Thoracic aorta (tissue), 2 donors: ENCODE results near the gene PLCL2. TPM values are rescaled to one million over a fixed set of nuclear protein-coding genes. Genes with fewer than 3 reads are reported as not detected.

Source experiments
- ATAC-seq: fragments of 150-250 bp; one replicate; pipeline ENCODE4 v1.8.0; 2017; ENCODE audit warnings: low read depth; ENCODE audit not compliant: insufficient number of reproducible peaks, low FRiP score
- DNase-seq: peaks from one replicate; pipeline ENCODE4 v3.0.0-alpha.2; 2020; ENCODE audit warnings: low spot score
- H3K27ac ChIP-seq, 2 donors: fragments of 200-600 bp; sonication (generic); 1 replicate in 1 of 2; 2 replicates in 1 of 2; pipeline ENCODE4 v1.5.1; 2016; ENCODE audit warnings: mild to moderate bottlenecking in 2 of 2, moderate library complexity in 2 of 2
- H3K27me3 ChIP-seq: fragments of 200-600 bp; sonication (generic); replicated peaks from 2 replicates; pipeline ENCODE4 v1.6.0; 2016; ENCODE audit warnings: mild to moderate bottlenecking; ENCODE audit not compliant: insufficient read depth
- H3K36me3 ChIP-seq: fragments of 200-600 bp; sonication (generic); one replicate; pipeline ENCODE4 v1.5.1; 2016
- H3K4me1 ChIP-seq, 2 donors: fragments of 200-600 bp; sonication (generic); 1 replicate in 1 of 2; 2 replicates in 1 of 2; pipeline versions ENCODE4 v1.5.1 to v1.6.0; 2016; ENCODE audit warnings: low read depth in 2 of 2, mild to moderate bottlenecking in 1 of 2; ENCODE audit not compliant: control insufficient read depth in 1 of 2
- H3K4me3 ChIP-seq: fragments of 200-600 bp; sonication (generic); 2 replicates; pipeline ENCODE4 v1.5.1; 2016; ENCODE audit warnings: mild to moderate bottlenecking
- H3K9me3 ChIP-seq: fragments of 200-600 bp; sonication (generic); 2 replicates; pipeline ENCODE4 v1.5.1; 2016
- total RNA-seq, 2 donors: library from RNA; depleted of rRNA; stranded (reverse); fragments of >200 nt; gene quantifications; one replicate each; pipeline versions ENCODE4 v1.1.0 to v1.2.3, GENCODE V29; 2016
- TF ChIP-seq, protein P1 (sequence below): fragments of 200-600 bp; sonication (generic); IDR thresholded peaks from one replicate; pipeline ENCODE4 v1.5.1; 2019; ENCODE audit warnings: antibody characterized with exemption

PLCL2 gene
- total RNA-seq, 2 donors from 2014 or later = 6.9 to 17.1 TPM

- no peak for ATAC-seq
Measured at GRCh38 chr3:17077606-17078005, 192.9 kb downstream of the PLCL2 start.

GRCh38 chr3:17078926-17079465 lies 194.2 kb downstream of the PLCL2 start:
- TF ChIP-seq, protein P1, sequence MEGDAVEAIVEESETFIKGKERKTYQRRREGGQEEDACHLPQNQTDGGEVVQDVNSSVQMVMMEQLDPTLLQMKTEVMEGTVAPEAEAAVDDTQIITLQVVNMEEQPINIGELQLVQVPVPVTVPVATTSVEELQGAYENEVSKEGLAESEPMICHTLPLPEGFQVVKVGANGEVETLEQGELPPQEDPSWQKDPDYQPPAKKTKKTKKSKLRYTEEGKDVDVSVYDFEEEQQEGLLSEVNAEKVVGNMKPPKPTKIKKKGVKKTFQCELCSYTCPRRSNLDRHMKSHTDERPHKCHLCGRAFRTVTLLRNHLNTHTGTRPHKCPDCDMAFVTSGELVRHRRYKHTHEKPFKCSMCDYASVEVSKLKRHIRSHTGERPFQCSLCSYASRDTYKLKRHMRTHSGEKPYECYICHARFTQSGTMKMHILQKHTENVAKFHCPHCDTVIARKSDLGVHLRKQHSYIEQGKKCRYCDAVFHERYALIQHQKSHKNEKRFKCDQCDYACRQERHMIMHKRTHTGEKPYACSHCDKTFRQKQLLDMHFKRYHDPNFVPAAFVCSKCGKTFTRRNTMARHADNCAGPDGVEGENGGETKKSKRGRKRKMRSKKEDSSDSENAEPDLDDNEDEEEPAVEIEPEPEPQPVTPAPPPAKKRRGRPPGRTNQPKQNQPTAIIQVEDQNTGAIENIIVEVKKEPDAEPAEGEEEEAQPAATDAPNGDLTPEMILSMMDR = no peak
- DNase-seq = no peak
- H3K4me1 ChIP-seq = peaks cover 4 to 23% of the 10 kb centered on the region in 2 donors
- H3K9me3 ChIP-seq = no peaks in the 10 kb centered on the region
- ATAC-seq = no peak
- H3K27me3 ChIP-seq = no peaks in the 10 kb centered on the region
- no peak overlapping the region for H3K4me3 ChIP-seq
- H3K36me3 ChIP-seq = no peaks in the 10 kb centered on the region
- no peak overlapping the region for H3K27ac ChIP-seq

More at GRCh38 chr3:17077606-17078005, 192.9 kb downstream of the PLCL2 start:
- H3K9me3 ChIP-seq = no peaks in the 10 kb centered on the region
- DNase-seq = no peak
- TF ChIP-seq, protein P1 = no peak
- H3K27ac ChIP-seq = peak overlapping the region; percentile 30 to 60
- H3K4me3 ChIP-seq = peak overlapping the region; percentile 31
- no peaks in the 10 kb centered on the region for H3K36me3 ChIP-seq
- peaks cover 4 to 23% of the 10 kb centered on the region in 2 donors for H3K4me1 ChIP-seq
- H3K27me3 ChIP-seq = no peaks in the 10 kb centered on the region

DNA sequence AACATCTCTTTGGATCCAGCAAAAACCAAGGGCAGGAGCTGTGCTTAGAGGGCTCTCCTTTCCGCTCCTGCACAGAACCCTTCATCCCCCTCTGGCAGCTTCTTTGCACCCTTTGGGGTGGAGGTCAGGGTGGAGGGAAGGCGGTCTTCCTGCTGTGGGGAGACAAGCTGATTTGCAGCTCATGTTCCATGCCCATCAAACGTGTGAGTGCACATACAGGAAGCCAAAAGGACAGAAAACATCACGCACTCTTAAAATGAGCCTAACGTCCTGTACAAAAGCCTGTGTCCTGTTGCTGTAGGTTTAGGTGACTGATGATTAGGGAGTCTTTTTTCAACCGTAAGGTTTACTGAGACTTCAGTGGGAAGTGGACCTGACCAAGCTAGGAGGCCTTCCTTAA lies 195.2 kb downstream of the PLCL2 start:
- ATAC-seq (no peak), DNase-seq (no peak)
- TF ChIP-seq, protein P1 = no peak
- no peak overlapping the region for H3K4me3 ChIP-seq
- H3K36me3 ChIP-seq = no peaks in the 10 kb centered on the region
- H3K27me3 ChIP-seq = no peaks in the 10 kb centered on the region
- H3K27ac ChIP-seq = no peak overlapping the region
- H3K9me3 ChIP-seq = no peaks in the 10 kb centered on the region
- peaks cover 4 to 23% of the 10 kb centered on the region in 2 donors for H3K4me1 ChIP-seq

DNA sequence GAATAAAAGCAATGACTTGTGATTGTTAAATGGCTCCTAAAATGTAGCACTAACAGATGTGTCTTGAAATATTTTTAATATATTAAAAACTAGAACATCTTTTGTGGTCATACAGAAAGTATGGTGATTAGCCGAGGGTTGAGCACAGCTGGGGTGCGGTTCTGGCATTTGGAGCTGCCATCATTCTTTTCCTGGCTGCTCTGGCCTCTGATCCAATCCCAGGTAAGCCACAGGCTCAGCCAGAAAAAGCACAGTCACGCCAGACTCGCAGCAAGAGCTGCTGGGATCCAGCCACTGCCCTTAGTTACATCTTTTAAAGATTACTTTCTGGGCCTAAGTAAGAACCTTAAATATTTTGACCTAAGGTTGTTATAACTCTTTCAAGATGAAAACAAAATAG lies 196.8 kb downstream of the PLCL2 start:
- Histone ChIP-seq H3K4me3 (no peak overlapping the region), H3K27me3 (no peaks in the 10 kb centered on the region), H3K9me3 (no peaks in the 10 kb centered on the region), H3K36me3 (no peaks in the 10 kb centered on the region), H3K27ac (no peak overlapping the region), H3K4me1 (peaks cover 4 to 22% of the 10 kb centered on the region in 2 donors)
- TF ChIP-seq, protein P1 = no peak
- no peak for ATAC-seq
- DNase-seq = no peak

DNA sequence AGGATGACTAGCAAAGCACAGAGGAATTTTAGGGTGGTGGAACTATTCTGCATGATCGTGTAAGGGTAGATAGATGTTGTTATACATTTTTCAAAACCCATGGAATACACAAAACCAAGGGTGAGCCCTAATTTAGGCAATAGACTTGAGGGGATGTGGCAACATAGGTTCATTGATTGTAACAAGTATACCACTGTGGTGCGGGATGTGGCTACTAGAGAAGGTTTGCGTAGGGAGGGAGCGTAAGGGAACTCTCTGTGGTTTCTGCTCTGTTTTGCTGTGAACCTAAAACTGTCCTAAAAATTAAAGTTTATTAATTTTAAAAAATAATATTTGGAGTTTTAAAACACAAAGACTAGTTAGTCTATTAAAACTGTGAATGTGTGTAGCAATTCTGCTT lies 202.8 kb downstream of the PLCL2 start:
- TF ChIP-seq, protein P1 = no peak
- Histone ChIP-seq H3K9me3 (no peaks in the 10 kb centered on the region), H3K36me3 (no peaks in the 10 kb centered on the region), H3K4me1 (peaks cover 28 to 35% of the 10 kb centered on the region in 2 donors), H3K27ac (peak overlapping the region in 1 of 2 donors; percentile 79), H3K27me3 (no peaks in the 10 kb centered on the region), H3K4me3 (no peak overlapping the region)
- DNase-seq (no peak), ATAC-seq (no peak)
